ENCODE data around the gene RASGRF2. TPM values are rescaled to one million over a fixed set of nuclear protein-coding genes. Genes with fewer than 3 reads are reported as not detected.

The RASGRF2 gene
- total and polyA plus RNA-seq, 2 of the 8 experiments (the other 6 are each of a cell fraction or from before 2014, with no cell fraction given), result 2.6 to 29.5 TPM

- no peak overlapping the region for H2AFZ ChIP-seq (ENCODE audit: low read length)
- no peak overlapping the region for H2BK120ac ChIP-seq (replicated peaks; ENCODE audit: low read depth, low read length)
- no peak overlapping the region for H3K4me2 ChIP-seq (ENCODE audit: insufficient read depth in 1 of 2, low read depth in 2 of 2, low read length in 2 of 2)
- H3K4me3 ChIP-seq (ENCODE audit: extremely low read depth in 1 of 4, insufficient read depth in 2 of 4, low read depth in 3 of 4, low read length in 4 of 4), result no peak overlapping the region
- H2AK5ac ChIP-seq (ENCODE audit: low read depth, low read length), result no peak overlapping the region
- H2BK15ac ChIP-seq (ENCODE audit: low read length), result no peak overlapping the region
- H3K27ac ChIP-seq (ENCODE audit: low read depth, low read length), result no peak overlapping the region
- H3K18ac ChIP-seq (ENCODE audit: extremely low read depth, low read length), result no peak overlapping the region
- no peak overlapping the region for H2BK20ac ChIP-seq (ENCODE audit: low read length)
- POLR2A ChIA-PET (ENCODE audit: partially characterized antibody), result no interaction called here
- no peak overlapping the region for H2BK12ac ChIP-seq (ENCODE audit: low read depth, low read length)
- no peak overlapping the region for H4K91ac ChIP-seq (replicated peaks; ENCODE audit: insufficient read length, low read length)
- H3K4ac ChIP-seq (replicated peaks; ENCODE audit: insufficient read length, low read depth, low read length), result no peak overlapping the region
- no peaks in the 10 kb centered on the region for H4K20me1 ChIP-seq (replicated peaks in 1 of 2; ENCODE audit: control insufficient read depth in 1 of 2, insufficient read depth in 2 of 2, low read length in 2 of 2)
- no peaks in the 10 kb centered on the region for H3K23me2 ChIP-seq (ENCODE audit: low read depth, low read length)
- H3K36me3 ChIP-seq (ENCODE audit: control insufficient read depth in 2 of 4, insufficient read depth in 4 of 4, low read length in 3 of 4), result no peaks in the 10 kb centered on the region
- no peaks in the 10 kb centered on the region for H3K79me2 ChIP-seq (ENCODE audit: control insufficient read depth in 1 of 2, insufficient read depth in 2 of 2, low read length in 2 of 2)
- H3K4me1 ChIP-seq (replicated peaks in 1 of 4; ENCODE audit: control insufficient read depth in 3 of 4, insufficient read depth in 4 of 4, low read length in 3 of 4), result no peaks in the 10 kb centered on the region
- H4K5ac ChIP-seq (ENCODE audit: insufficient read length, low read depth, low read length), result no peak overlapping the region
- no peak overlapping the region for H4K8ac ChIP-seq (ENCODE audit: extremely low read depth, insufficient read depth, low read length)
- H3K27me3 ChIP-seq (replicated peaks in 1 of 4; ENCODE audit: control insufficient read depth in 3 of 4, extremely low read depth in 1 of 4, insufficient read depth in 3 of 4, low read length in 3 of 4), result no peaks in the 10 kb centered on the region
- H3K56ac ChIP-seq (replicated peaks; ENCODE audit: insufficient read length, low read depth, low read length), result no peak overlapping the region
- DNase-seq (ENCODE audit: low read depth in 1 of 2, low spot score in 2 of 2), result no peak
- no peak for FAIRE-seq
- H3K79me1 ChIP-seq (ENCODE audit: low read depth, low read length), result no peaks in the 10 kb centered on the region
- WGBS, 2 experiments (ENCODE audit: extremely low coverage in 1 of 2, insufficient coverage in 1 of 2, insufficient read length in 1 of 2, insufficient replicate concordance in 2 of 2, low coverage in 1 of 2, low lambda C conversion rate in 2 of 2, missing lambda C conversion rate in 1 of 2), result 93% methylated on average over 5 of the region's 5 CpGs; no CpG with 5 or more reads in 1 of the 2 experiments
- H3K23ac ChIP-seq (ENCODE audit: insufficient read length), result no peak overlapping the region
- CTCF ChIA-PET (ENCODE audit: partially characterized antibody), result interaction anchor here (0.8 to 1.5 kb wide), 5 partner anchors 9 to 264 kb away, joined by 3 to 5 read pairs (median 4); no protein-coding TSS in a partner anchor
- no peak overlapping the region for H2BK5ac ChIP-seq (ENCODE audit: low read depth, low read length)
- H3K9ac ChIP-seq (replicated peaks in 1 of 4; ENCODE audit: extremely low read depth in 1 of 4, low read depth in 3 of 4, low read length in 3 of 4), result no peak overlapping the region
- H3K9me3 ChIP-seq (ENCODE audit: insufficient read depth in 2 of 2, low read depth in 1 of 2, low read length in 1 of 2), result no peaks in the 10 kb centered on the region
- H3K14ac ChIP-seq (ENCODE audit: insufficient read length), result no peak overlapping the region
- TF ChIP-seq TEAD4 (IDR thresholded peaks at IDR 0.05; ENCODE audit: low read depth, low read length) (no peak), CTBP2 (IDR thresholded peaks at IDR 0.05; ENCODE audit: borderline replicate concordance, insufficient read depth, insufficient read length, low read length) (no peak), BCL11A (IDR thresholded peaks at IDR 0.05; ENCODE audit: low read depth in 2 of 2, low read length in 2 of 2) (no peak), CTCF (IDR thresholded peaks at IDR 0.05; ENCODE audit: control extremely low read depth in 1 of 3, insufficient read depth in 1 of 3, low read depth in 1 of 3, low read length in 3 of 3) (no peak), TCF12 (IDR thresholded peaks at IDR 0.05; ENCODE audit: low read depth, low read length) (no peak), SRF (IDR thresholded peaks at IDR 0.05; ENCODE audit: low read depth, low read length) (no peak), SP1 (IDR thresholded peaks at IDR 0.05; ENCODE audit: low read depth, low read length) (no peak), CHD2 (IDR thresholded peaks at IDR 0.05; ENCODE audit: low read length) (no peak), NRF1 (IDR thresholded peaks at IDR 0.05; ENCODE audit: low read depth, low read length) (no peak), KDM4A (IDR thresholded peaks at IDR 0.05; ENCODE audit: low read depth, low read length, severe bottlenecking) (no peak), SIX5 (IDR thresholded peaks at IDR 0.05; ENCODE audit: low read depth, low read length) (no peak)
- TF ChIP-seq, protein P1, sequence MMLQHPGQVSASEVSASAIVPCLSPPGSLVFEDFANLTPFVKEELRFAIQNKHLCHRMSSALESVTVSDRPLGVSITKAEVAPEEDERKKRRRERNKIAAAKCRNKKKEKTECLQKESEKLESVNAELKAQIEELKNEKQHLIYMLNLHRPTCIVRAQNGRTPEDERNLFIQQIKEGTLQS (IDR thresholded peaks at IDR 0.05; ENCODE audit: insufficient read depth, low read depth, low read length), result no peak
These were observed 249.2 kb downstream of the RASGRF2 start for GRCh38 chr5:81209386-81209785.

All from H1 (cell line).